Fibroblast of skin of scalp (primary cell): Measurements from ENCODE around the gene PXYLP1.

ENCODE experiments used
- DNase-seq: peaks from one replicate; pipeline ENCODE4 v3.0.0-alpha.2; 2013

PXYLP1 gene

GRCh38 chr3:141328286-141329166 is 96.9 kb downstream of the PXYLP1 start:
- no peak for DNase-seq

GRCh38 chr3:141330235-141330634 is 98.6 kb downstream of the PXYLP1 start:
- no peak for DNase-seq

GRCh38 chr3:141330718-141331376 is 99.2 kb downstream of the PXYLP1 start:
- DNase-seq = no peak

- peak; percentile 96 for DNase-seq
Observed at GRCh38 chr3:141331377-141332318, 100.0 kb downstream of the PXYLP1 start.

- no peak for DNase-seq
Observed at GRCh38 chr3:141332416-141332815, 100.8 kb downstream of the PXYLP1 start.

GRCh38 chr3:141333836-141334626 is 102.4 kb downstream of the PXYLP1 start:
- DNase-seq = peak; percentile 96

- DNase-seq = no peak
Observed at GRCh38 chr3:141334627-141335250, 103.1 kb downstream of the PXYLP1 start.

- DNase-seq = peak; percentile 50
Observed at GRCh38 chr3:141335531-141336061, 104.0 kb downstream of the PXYLP1 start.

- DNase-seq = peak; percentile 67
Observed at GRCh38 chr3:141336672-141337522, 105.3 kb downstream of the PXYLP1 start.

- DNase-seq = no peak
Observed at GRCh38 chr3:141337523-141337854, 105.9 kb downstream of the PXYLP1 start.

- DNase-seq = no peak
Observed at GRCh38 chr3:141337991-141338390, 106.4 kb downstream of the PXYLP1 start.

GRCh38 chr3:141338881-141339280 is 107.3 kb downstream of the PXYLP1 start:
- no peak for DNase-seq

- no peak for DNase-seq
Observed at GRCh38 chr3:141341536-141341935, 109.9 kb downstream of the PXYLP1 start.

- no peak for DNase-seq
Observed at GRCh38 chr3:141342386-141342785, 110.8 kb downstream of the PXYLP1 start.

- no peak for DNase-seq
Observed at GRCh38 chr3:141343077-141343476, 111.5 kb downstream of the PXYLP1 start.

- DNase-seq = no peak
Observed at GRCh38 chr3:141343865-141344271, 112.2 kb downstream of the PXYLP1 start.
